ENCODE data around the gene STX11. TPM values are rescaled to one million over a fixed set of nuclear protein-coding genes. Genes with fewer than 3 reads are reported as not detected.
A peak's percentile ranks its signal among the peaks of the same experiment; 100 is the strongest.

The STX11 gene
- total RNA-seq, 1 experiment from 2014 or later: 0.67 TPM

- no peak for DNase-seq (ENCODE audit: low read depth)
These were observed 64.5 kb downstream of the STX11 start for GRCh38 chr6:144214622-144215401.

GRCh38 chr6:144215402-144215931 lies 65.2 kb downstream of the STX11 start:
- peak; percentile 27 for DNase-seq (ENCODE audit: low read depth)

- peak; percentile 95 for DNase-seq (ENCODE audit: low read depth)
These were observed 65.8 kb downstream of the STX11 start for GRCh38 chr6:144215932-144216667.

- no peak for DNase-seq (ENCODE audit: low read depth)
These were observed 66.4 kb downstream of the STX11 start for GRCh38 chr6:144216668-144217218.

- no peak for DNase-seq (ENCODE audit: low read depth)
These were observed 66.9 kb downstream of the STX11 start for GRCh38 chr6:144217264-144217663.

- no peak for DNase-seq (ENCODE audit: low read depth)
These were observed 67.5 kb downstream of the STX11 start for GRCh38 chr6:144217797-144218196.

- peak; percentile 60 for DNase-seq (ENCODE audit: low read depth)
These were observed 68.9 kb downstream of the STX11 start for GRCh38 chr6:144219056-144219685.

- no peak for DNase-seq (ENCODE audit: low read depth)
These were observed 69.9 kb downstream of the STX11 start for GRCh38 chr6:144220031-144220790.

GRCh38 chr6:144223686-144224085 lies 73.4 kb downstream of the STX11 start:
- no peak for DNase-seq (ENCODE audit: low read depth)

- DNase-seq (ENCODE audit: low read depth): no peak
These were observed 81.4 kb downstream of the STX11 start for GRCh38 chr6:144231721-144232120.

GRCh38 chr6:144232176-144232831 lies 82.0 kb downstream of the STX11 start:
- no peak for DNase-seq (ENCODE audit: low read depth)

- no peak for DNase-seq (ENCODE audit: low read depth)
These were observed 82.5 kb downstream of the STX11 start for GRCh38 chr6:144232832-144233230.

GRCh38 chr6:144234399-144234798 lies 84.1 kb downstream of the STX11 start:
- DNase-seq (ENCODE audit: low read depth): no peak

- DNase-seq (ENCODE audit: low read depth): no peak
These were observed 84.6 kb downstream of the STX11 start for GRCh38 chr6:144234935-144235334.

Other genes starting within 250 kb of the STX11 start
- gene PLAGL1, start 142.3 kb upstream of the STX11 start, total RNA-seq (2014; rRNA removed; shearing (Covaris generic)): 3.9 and 5.4 TPM in 2 replicates
- gene SF3B5, start 54.9 kb upstream of the STX11 start, total RNA-seq (2014; rRNA removed; shearing (Covaris generic)): 211 and 302 TPM in 2 replicates
- gene UTRN, start 134.8 kb downstream of the STX11 start, total RNA-seq (2014; rRNA removed; shearing (Covaris generic)): 74.4 and 93.3 TPM in 2 replicates

Data from M059J (cell line).